ENCODE results near the gene BBX. TPM values are rescaled to one million over a fixed set of nuclear protein-coding genes. Genes with fewer than 3 reads are reported as not detected.

Gene BBX
- total and polyA plus RNA-seq, 2 of the 4 experiments (the other 2 are of a cell fraction): 13.6 to 107 TPM

DNA sequence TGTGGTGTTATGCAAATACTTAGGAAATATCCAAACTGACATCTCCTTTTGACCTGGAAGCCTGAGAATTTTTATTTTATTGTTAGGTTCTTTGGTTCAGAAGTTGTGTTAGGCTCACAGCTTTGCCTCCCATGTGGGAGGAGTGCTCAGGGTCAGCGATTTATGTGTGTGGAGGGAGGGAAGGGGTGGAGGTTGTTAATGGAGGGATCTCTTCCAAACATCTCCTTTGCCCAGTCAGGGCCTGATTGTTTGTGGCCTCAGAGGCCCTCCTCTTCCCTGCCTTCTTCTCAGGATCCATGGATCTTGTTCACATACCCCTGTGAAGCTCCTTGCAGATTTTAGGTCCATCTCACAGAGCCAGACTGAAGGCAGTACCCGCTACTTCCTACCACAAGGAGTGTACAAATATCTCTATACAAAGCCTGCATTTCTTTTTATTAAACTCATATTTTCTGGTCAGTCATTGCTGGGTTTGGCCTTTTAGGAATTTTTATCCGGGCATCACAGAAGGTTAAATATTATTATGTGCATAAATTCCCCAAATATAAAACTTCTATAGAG, 40.3 kb downstream of the BBX start:
- Histone ChIP-seq H2AK5ac (ENCODE audit: low read depth, low read length) (peak overlapping the region; percentile 4; the same call in 1 of the 2 replicates), H2BK120ac (ENCODE audit: low read depth, low read length) (no peak overlapping the region), H4K20me1 (ENCODE audit: insufficient read depth, low read length) (peaks cover 4% of the 10 kb centered on the region; the same call in 1 of the 2 replicates), H3K79me1 (ENCODE audit: low read depth in 1 of 2, low read length in 2 of 2) (peaks cover 9 to 12% of the 10 kb centered on the region in 2 experiments), H3K23ac (ENCODE audit: low read depth, low read length) (no peak overlapping the region), H2AK9ac (replicated peaks; ENCODE audit: low read depth, low read length, poor library complexity) (no peak overlapping the region), H3K4me2 (ENCODE audit: low read depth, low read length) (no peak overlapping the region), H2BK15ac (ENCODE audit: low read depth, low read length) (no peak overlapping the region), H2AFZ (replicated peaks; ENCODE audit: low read length, poor library complexity) (no peak overlapping the region), H3K9me3 (ENCODE audit: control insufficient read depth, insufficient read depth, low read length) (no peaks in the 10 kb centered on the region), H3K27ac (ENCODE audit: insufficient read depth, low read length) (no peak overlapping the region), H3K4me1 (ENCODE audit: control insufficient read depth, insufficient read depth, low read length) (peaks cover 4% of the 10 kb centered on the region), H3K14ac (replicated peaks; ENCODE audit: low read depth, low read length) (no peak overlapping the region), H3K4ac (ENCODE audit: low read depth, low read length) (no peak overlapping the region), H2BK20ac (ENCODE audit: low read depth, low read length) (no peak overlapping the region), H4K5ac (ENCODE audit: low read depth, low read length) (no peak overlapping the region), H3K9me1 (ENCODE audit: insufficient read depth, low read length) (0 out of 2 replicates have a peak, but pooled peaks cover 2% of the 10 kb centered on the region), H2BK5ac (ENCODE audit: low read depth, low read length, poor library complexity, severe bottlenecking) (no peak overlapping the region), H3K27me3 (ENCODE audit: control insufficient read depth, insufficient read depth, low read length) (no peaks in the 10 kb centered on the region), H3K18ac (ENCODE audit: low read depth, low read length) (no peak overlapping the region; the same call in 1 of the 2 replicates), H3K4me3 (ENCODE audit: insufficient read depth, low read depth, low read length) (no peak overlapping the region), H4K91ac (ENCODE audit: insufficient read depth, low read depth, low read length) (no peak overlapping the region), H3K9ac (ENCODE audit: low read depth, low read length) (no peak overlapping the region), H3K36me3 (ENCODE audit: control insufficient read depth, insufficient read depth, low read length) (no peaks in the 10 kb centered on the region), H4K8ac (ENCODE audit: low read depth in 2 of 2, low read length in 2 of 2) (no peak overlapping the region), H3K56ac (ENCODE audit: extremely low read depth, insufficient read depth, low read length) (no peak overlapping the region)
- DNase-seq (no peak), ATAC-seq (ENCODE audit: low read depth) (no peak)
- ChIA-PET POLR2A (ENCODE audit: unreplicated experiment) (no interaction called here), CTCF (interaction anchor here (0.6 to 1.2 kb wide), 2 partner anchors 20 to 761 kb away, joined by 3 read pairs; no protein-coding TSS in a partner anchor)
- no TSS peak for BruUV-seq (replicated peaks)
- no CpG with 5 or more reads among the region's 3 CpGs for WGBS, 2 experiments (ENCODE audit: extremely low coverage in 2 of 2, insufficient read length in 1 of 2)
- TF ChIP-seq RCOR1 (IDR thresholded peaks at IDR 0.05; ENCODE audit: insufficient replicate concordance, low read length) (no peak), RFX5 (IDR thresholded peaks at IDR 0.05; ENCODE audit: low read depth, low read length) (no peak), MAFK (IDR thresholded peaks at IDR 0.05; ENCODE audit: low read depth, low read length) (no peak), CHD1 (IDR thresholded peaks at IDR 0.05; ENCODE audit: low read depth, low read length) (no peak), RAD21 (IDR thresholded peaks at IDR 0.05; ENCODE audit: low read length) (no peak), MXI1 (IDR thresholded peaks at IDR 0.05; ENCODE audit: borderline replicate concordance, low read depth, low read length) (no peak), BHLHE40 (IDR thresholded peaks at IDR 0.05; ENCODE audit: low read depth, low read length) (no peak), MAZ (IDR thresholded peaks at IDR 0.05; ENCODE audit: borderline replicate concordance, low read depth, low read length) (no peak), POLR2A (IDR thresholded peaks at IDR 0.05; ENCODE audit: low read depth, low read length) (no peak), FOS (IDR thresholded peaks at IDR 0.05; ENCODE audit: low read depth, low read length) (no peak), SMC3 (IDR thresholded peaks at IDR 0.05; ENCODE audit: low read depth, low read length) (no peak), CEBPB (IDR thresholded peaks at IDR 0.05; ENCODE audit: low read depth, low read length) (no peak), NFE2L2 (IDR thresholded peaks at IDR 0.05; ENCODE audit: low read depth, low read length) (no peak)
- TF ChIP-seq, protein P1, sequence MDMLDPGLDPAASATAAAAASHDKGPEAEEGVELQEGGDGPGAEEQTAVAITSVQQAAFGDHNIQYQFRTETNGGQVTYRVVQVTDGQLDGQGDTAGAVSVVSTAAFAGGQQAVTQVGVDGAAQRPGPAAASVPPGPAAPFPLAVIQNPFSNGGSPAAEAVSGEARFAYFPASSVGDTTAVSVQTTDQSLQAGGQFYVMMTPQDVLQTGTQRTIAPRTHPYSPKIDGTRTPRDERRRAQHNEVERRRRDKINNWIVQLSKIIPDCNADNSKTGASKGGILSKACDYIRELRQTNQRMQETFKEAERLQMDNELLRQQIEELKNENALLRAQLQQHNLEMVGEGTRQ (IDR thresholded peaks at IDR 0.05; ENCODE audit: low read depth, low read length): no peak
- TF ChIP-seq, protein P2, sequence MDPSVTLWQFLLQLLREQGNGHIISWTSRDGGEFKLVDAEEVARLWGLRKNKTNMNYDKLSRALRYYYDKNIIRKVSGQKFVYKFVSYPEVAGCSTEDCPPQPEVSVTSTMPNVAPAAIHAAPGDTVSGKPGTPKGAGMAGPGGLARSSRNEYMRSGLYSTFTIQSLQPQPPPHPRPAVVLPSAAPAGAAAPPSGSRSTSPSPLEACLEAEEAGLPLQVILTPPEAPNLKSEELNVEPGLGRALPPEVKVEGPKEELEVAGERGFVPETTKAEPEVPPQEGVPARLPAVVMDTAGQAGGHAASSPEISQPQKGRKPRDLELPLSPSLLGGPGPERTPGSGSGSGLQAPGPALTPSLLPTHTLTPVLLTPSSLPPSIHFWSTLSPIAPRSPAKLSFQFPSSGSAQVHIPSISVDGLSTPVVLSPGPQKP (IDR thresholded peaks at IDR 0.05; ENCODE audit: borderline replicate concordance, low read depth, low read length): no peak
- TF ChIP-seq, protein P3, sequence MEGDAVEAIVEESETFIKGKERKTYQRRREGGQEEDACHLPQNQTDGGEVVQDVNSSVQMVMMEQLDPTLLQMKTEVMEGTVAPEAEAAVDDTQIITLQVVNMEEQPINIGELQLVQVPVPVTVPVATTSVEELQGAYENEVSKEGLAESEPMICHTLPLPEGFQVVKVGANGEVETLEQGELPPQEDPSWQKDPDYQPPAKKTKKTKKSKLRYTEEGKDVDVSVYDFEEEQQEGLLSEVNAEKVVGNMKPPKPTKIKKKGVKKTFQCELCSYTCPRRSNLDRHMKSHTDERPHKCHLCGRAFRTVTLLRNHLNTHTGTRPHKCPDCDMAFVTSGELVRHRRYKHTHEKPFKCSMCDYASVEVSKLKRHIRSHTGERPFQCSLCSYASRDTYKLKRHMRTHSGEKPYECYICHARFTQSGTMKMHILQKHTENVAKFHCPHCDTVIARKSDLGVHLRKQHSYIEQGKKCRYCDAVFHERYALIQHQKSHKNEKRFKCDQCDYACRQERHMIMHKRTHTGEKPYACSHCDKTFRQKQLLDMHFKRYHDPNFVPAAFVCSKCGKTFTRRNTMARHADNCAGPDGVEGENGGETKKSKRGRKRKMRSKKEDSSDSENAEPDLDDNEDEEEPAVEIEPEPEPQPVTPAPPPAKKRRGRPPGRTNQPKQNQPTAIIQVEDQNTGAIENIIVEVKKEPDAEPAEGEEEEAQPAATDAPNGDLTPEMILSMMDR (conservative IDR thresholded peaks at IDR 0.05; ENCODE audit: low read depth, low read length): no peak
- intact Hi-C loops (cut with micrococcal nuclease): no loop called here
- dilution Hi-C loops (cut with HindIII; ENCODE audit: low sequenced_read_pairs, unreplicated experiment): no loop called here
- in situ Hi-C loops (cut with MboI; ENCODE audit: low sequenced_read_pairs): no loop called here

Data from IMR-90 (cell line).